Stimulated activated CD4-positive, alpha-beta T cell treated with anti-CD3 and anti-CD28 coated beads, Interleukin-4, amount 100 ng/mL, for 1 hour (primary cell): ENCODE measurements around the gene CNN2.

Experiments used
- DNase-seq: peaks from one replicate; pipeline ENCODE4 v3.0.0-alpha.2; 2020

CNN2 gene

GRCh38 chr19:1032264-1032867, 6.0 kb downstream of the CNN2 start:
- DNase-seq, result no peak

- no peak for DNase-seq
These were observed 9.7 kb downstream of the CNN2 start for GRCh38 chr19:1035998-1036621.

- no peak for DNase-seq
These were observed 11.2 kb downstream of the CNN2 start for GRCh38 chr19:1037621-1038064.

- DNase-seq, result no peak
These were observed 12.7 kb downstream of the CNN2 start for GRCh38 chr19:1038978-1039645.

GRCh38 chr19:1039646-1040475, 13.5 kb downstream of the CNN2 start, which contains the start of gene ABCA7:
Gene ABCA7, plus strand, starts transcription at chr19:1040107. Its CDS starts 1,255 bp downstream, at chr19:1041362.
- peak; percentile 100 for DNase-seq

GRCh38 chr19:1040476-1041271, 14.3 kb downstream of the CNN2 start:
- peak; percentile 90 for DNase-seq

- no peak for DNase-seq
These were observed 14.9 kb downstream of the CNN2 start for GRCh38 chr19:1041272-1041834.

- DNase-seq, result no peak
These were observed 15.7 kb downstream of the CNN2 start for GRCh38 chr19:1041835-1042685.

- no peak for DNase-seq
These were observed 16.5 kb downstream of the CNN2 start for GRCh38 chr19:1042689-1043511.

- DNase-seq, result peak; percentile 61
These were observed 18.8 kb downstream of the CNN2 start for GRCh38 chr19:1045247-1045603.

- no peak for DNase-seq
These were observed 19.8 kb downstream of the CNN2 start for GRCh38 chr19:1046117-1046626.

GRCh38 chr19:1046836-1047695, 20.7 kb downstream of the CNN2 start:
- no peak for DNase-seq

GRCh38 chr19:1047696-1048147, 21.3 kb downstream of the CNN2 start:
- no peak for DNase-seq

GRCh38 chr19:1049106-1049505, 22.7 kb downstream of the CNN2 start:
- no peak for DNase-seq

GRCh38 chr19:1049800-1050199, 23.4 kb downstream of the CNN2 start:
- DNase-seq, result no peak

GRCh38 chr19:1050989-1051788, 24.8 kb downstream of the CNN2 start:
- DNase-seq, result no peak

- no peak for DNase-seq
These were observed 25.4 kb downstream of the CNN2 start for GRCh38 chr19:1051791-1052190.
